NAMALWA (cell line): Measurements from ENCODE around the gene RIMS4.

Experiments
- DNase-seq: peaks from one replicate; pipeline ENCODE4 v3.0.0-alpha.2; 2015; ENCODE audit warnings: low spot score

The RIMS4 gene

GRCh38 chr20:44720997-44721784, 89.2 kb downstream of the RIMS4 start:
- no peak for DNase-seq

GRCh38 chr20:44720621-44720996, 89.7 kb downstream of the RIMS4 start:
- DNase-seq: no peak

- DNase-seq: no peak
Observed at GRCh38 chr20:44719841-44720240, 90.5 kb downstream of the RIMS4 start.

GRCh38 chr20:44717986-44718385, 92.4 kb downstream of the RIMS4 start:
- DNase-seq: no peak

- DNase-seq: no peak
Observed at GRCh38 chr20:44716309-44717106, 93.8 kb downstream of the RIMS4 start.

GRCh38 chr20:44715499-44716308, 94.6 kb downstream of the RIMS4 start:
- no peak for DNase-seq

GRCh38 chr20:44714701-44715498, 95.4 kb downstream of the RIMS4 start, which contains the start of gene CCN5:
Gene CCN5, plus strand, starts transcription at chr20:44715369. Its CDS starts 22 bp downstream, at chr20:44715391.
- no peak for DNase-seq

GRCh38 chr20:44714102-44714700, 96.1 kb downstream of the RIMS4 start:
- DNase-seq: no peak

- no peak for DNase-seq
Observed at GRCh38 chr20:44711237-44711636, 99.1 kb downstream of the RIMS4 start.

- DNase-seq: no peak
Observed at GRCh38 chr20:44709797-44710196, 100.5 kb downstream of the RIMS4 start.

- DNase-seq: no peak
Observed at GRCh38 chr20:44709380-44709779, 101.0 kb downstream of the RIMS4 start.

GRCh38 chr20:44707018-44707579, 103.2 kb downstream of the RIMS4 start:
- no peak for DNase-seq

GRCh38 chr20:44706301-44707017, 103.9 kb downstream of the RIMS4 start:
- DNase-seq: no peak

GRCh38 chr20:44705364-44706094, 104.8 kb downstream of the RIMS4 start:
- DNase-seq: no peak

- DNase-seq: no peak
Observed at GRCh38 chr20:44704551-44704971, 105.8 kb downstream of the RIMS4 start.

GRCh38 chr20:44703956-44704488, 106.3 kb downstream of the RIMS4 start:
- no peak for DNase-seq

- peak; percentile 34 for DNase-seq
Observed at GRCh38 chr20:44703183-44703925, 107.0 kb downstream of the RIMS4 start.

- peak; percentile 85 for DNase-seq
Observed at GRCh38 chr20:44702776-44703175, 107.6 kb downstream of the RIMS4 start.
